HFFc6 (cell line): ENCODE measurements around the gene ABHD12. TPM values are rescaled to one million over a fixed set of nuclear protein-coding genes. Genes with fewer than 3 reads are reported as not detected.

Experiments
- DNase-seq: peaks from one replicate; pipeline ENCODE4 v3.0.0-alpha.2; 2018
- H3K27ac Mint-ChIP-seq: 2 replicates; pipeline ENCODE4 v1.8.0; 2020; ENCODE audit warnings: mild to moderate bottlenecking, mixed read lengths
- H3K27me3 Mint-ChIP-seq: 2 replicates; pipeline ENCODE4 v1.8.0; 2021; ENCODE audit warnings: mild to moderate bottlenecking, moderate library complexity, mixed read lengths; ENCODE audit not compliant: insufficient read depth
- H3K36me3 Mint-ChIP-seq: 2 replicates; pipeline ENCODE4 v1.8.0; 2021; ENCODE audit warnings: low read depth, mixed read lengths
- H3K4me1 Mint-ChIP-seq: 2 replicates; pipeline ENCODE4 v1.8.0; 2020; ENCODE audit warnings: low read depth, mixed read lengths
- H3K4me3 Mint-ChIP-seq: 2 replicates; pipeline ENCODE4 v1.8.0; 2020; ENCODE audit warnings: mild to moderate bottlenecking, moderate library complexity, mixed read lengths
- H3K9me3 Mint-ChIP-seq: 2 replicates; pipeline ENCODE4 v1.8.0; 2020; ENCODE audit warnings: mild to moderate bottlenecking, mixed read lengths
- total RNA-seq, 6 experiments: library from RNA; stranded (reverse); fragmentation: NEBNext Ultra II Directional; extraction: Animal tissue kit (Norgen Biotek cat#: 25700); gene quantifications; 2 replicates in 1 of 6; 3 replicates in 5 of 6; pipeline ENCODE4 v1.2.3, GENCODE V29; 2021
- TF ChIP-seq, protein P1 (sequence below): fragments of 200-600 bp; sonication (generic); IDR thresholded peaks from 2 replicates; pipeline ENCODE4 v1.5.0; 2021; ENCODE audit warnings: antibody characterized with exemption, mild to moderate bottlenecking

The ABHD12 gene
- total RNA-seq, 6 experiments from 2014 or later: 87.0 to 103 (median 98.9) TPM

DNA sequence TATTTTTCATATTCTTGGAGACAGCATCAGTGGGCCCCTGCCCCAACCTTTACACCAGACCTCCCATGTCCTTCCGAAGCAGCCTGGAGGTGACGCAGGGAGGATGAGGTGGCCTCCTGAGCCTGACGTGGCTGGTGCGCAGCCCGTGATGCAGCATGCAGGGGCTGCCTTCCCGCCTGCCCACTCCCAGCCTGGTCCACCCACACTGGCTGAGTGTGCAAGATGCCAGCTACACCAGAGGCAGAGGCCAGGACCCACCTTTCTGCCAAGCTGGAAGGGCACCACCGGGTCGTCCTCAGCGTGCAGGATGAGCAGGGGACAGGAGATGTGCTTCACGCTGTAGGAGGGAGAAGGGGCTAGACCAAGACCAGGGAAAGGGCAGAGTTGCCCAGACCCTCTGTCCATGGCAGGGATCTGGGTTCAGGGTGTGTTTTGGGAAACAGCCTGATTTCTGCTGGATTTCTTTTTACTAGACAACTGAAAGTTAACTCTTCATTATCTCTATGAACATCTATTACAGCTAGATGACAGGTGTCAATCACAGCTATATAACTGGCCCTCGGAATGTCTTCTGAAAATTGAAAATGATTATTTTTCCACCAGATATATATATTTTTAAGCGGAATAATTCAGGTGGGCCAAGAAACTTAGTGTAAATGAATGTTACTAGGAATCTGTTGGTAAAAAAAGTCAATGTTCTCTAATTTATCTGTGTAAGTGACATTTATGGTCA is 87.2 kb downstream of the ABHD12 start:
- Mint-ChIP-seq H3K9me3 (no peaks in the 10 kb centered on the region), H3K27ac (no peak overlapping the region), H3K27me3 (peaks cover 8% of the 10 kb centered on the region), H3K36me3 (peaks cover 10% of the 10 kb centered on the region), H3K4me1 (peaks cover 30% of the 10 kb centered on the region), H3K4me3 (no peak overlapping the region)
- TF ChIP-seq, protein P1, sequence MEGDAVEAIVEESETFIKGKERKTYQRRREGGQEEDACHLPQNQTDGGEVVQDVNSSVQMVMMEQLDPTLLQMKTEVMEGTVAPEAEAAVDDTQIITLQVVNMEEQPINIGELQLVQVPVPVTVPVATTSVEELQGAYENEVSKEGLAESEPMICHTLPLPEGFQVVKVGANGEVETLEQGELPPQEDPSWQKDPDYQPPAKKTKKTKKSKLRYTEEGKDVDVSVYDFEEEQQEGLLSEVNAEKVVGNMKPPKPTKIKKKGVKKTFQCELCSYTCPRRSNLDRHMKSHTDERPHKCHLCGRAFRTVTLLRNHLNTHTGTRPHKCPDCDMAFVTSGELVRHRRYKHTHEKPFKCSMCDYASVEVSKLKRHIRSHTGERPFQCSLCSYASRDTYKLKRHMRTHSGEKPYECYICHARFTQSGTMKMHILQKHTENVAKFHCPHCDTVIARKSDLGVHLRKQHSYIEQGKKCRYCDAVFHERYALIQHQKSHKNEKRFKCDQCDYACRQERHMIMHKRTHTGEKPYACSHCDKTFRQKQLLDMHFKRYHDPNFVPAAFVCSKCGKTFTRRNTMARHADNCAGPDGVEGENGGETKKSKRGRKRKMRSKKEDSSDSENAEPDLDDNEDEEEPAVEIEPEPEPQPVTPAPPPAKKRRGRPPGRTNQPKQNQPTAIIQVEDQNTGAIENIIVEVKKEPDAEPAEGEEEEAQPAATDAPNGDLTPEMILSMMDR: no peak
- no peak for DNase-seq

DNA sequence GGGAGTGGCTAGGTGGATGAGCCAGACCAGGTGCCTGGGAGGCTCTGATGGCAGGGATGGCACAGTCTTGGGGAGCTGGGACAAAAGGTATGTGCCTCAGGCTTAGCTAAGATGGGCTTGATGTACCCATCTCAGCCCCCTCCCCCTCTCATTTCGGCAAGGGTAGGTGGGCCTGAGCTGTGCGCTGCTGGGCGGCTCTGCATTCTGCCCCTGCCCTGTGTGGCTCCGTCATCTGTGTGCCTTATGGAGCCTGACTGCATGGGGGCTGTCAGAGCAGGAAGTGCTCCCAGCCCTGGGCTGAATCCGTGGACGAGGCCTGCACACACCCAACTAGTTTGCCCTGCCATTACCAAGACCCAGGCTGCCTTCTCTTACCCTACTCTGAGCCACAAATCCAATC is 88.0 kb downstream of the ABHD12 start:
- no peak overlapping the region; the same call in 1 of the 2 replicates for H3K27ac Mint-ChIP-seq
- TF ChIP-seq, protein P1: no peak
- peaks cover 8% of the 10 kb centered on the region for H3K27me3 Mint-ChIP-seq
- no peak for DNase-seq
- no peak overlapping the region for H3K4me3 Mint-ChIP-seq
- peaks cover 23% of the 10 kb centered on the region for H3K4me1 Mint-ChIP-seq
- H3K9me3 Mint-ChIP-seq: no peaks in the 10 kb centered on the region
- peaks cover 10% of the 10 kb centered on the region for H3K36me3 Mint-ChIP-seq

DNA sequence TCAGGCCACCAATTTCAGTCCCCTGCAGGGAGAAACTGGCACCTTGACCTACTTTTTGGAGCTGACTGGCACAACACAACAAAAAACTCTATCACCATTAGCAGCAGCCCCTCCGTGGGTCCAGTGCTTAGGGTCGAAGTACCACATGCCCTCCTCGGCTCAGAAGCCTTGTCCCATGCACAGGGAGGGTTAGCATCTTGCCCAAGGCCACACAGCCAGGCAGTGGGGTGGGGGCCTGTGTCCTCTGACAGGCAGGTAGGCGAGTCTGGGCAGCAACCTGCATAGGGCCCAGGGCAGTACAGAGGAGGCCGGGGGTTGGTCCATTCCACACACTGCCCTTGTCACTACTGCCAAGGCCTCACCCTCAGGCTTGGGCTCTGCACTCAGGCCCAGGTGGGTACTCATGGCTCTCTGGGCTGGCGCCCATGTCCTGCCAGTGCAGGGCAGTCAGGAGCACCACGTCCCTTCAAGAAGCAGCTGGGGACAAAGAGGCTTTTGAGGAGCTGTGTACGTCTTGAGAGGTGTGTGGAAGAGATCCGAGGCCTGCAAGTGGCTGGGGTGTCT is 89.2 kb downstream of the ABHD12 start:
- Mint-ChIP-seq H3K9me3 (no peaks in the 10 kb centered on the region), H3K4me1 (peaks cover 23% of the 10 kb centered on the region), H3K27me3 (peaks cover 8% of the 10 kb centered on the region), H3K36me3 (peaks cover 2% of the 10 kb centered on the region; the same call in 1 of the 2 replicates), H3K27ac (peak overlapping the region; percentile 85), H3K4me3 (no peak overlapping the region)
- TF ChIP-seq, protein P1: no peak
- DNase-seq: no peak

DNA sequence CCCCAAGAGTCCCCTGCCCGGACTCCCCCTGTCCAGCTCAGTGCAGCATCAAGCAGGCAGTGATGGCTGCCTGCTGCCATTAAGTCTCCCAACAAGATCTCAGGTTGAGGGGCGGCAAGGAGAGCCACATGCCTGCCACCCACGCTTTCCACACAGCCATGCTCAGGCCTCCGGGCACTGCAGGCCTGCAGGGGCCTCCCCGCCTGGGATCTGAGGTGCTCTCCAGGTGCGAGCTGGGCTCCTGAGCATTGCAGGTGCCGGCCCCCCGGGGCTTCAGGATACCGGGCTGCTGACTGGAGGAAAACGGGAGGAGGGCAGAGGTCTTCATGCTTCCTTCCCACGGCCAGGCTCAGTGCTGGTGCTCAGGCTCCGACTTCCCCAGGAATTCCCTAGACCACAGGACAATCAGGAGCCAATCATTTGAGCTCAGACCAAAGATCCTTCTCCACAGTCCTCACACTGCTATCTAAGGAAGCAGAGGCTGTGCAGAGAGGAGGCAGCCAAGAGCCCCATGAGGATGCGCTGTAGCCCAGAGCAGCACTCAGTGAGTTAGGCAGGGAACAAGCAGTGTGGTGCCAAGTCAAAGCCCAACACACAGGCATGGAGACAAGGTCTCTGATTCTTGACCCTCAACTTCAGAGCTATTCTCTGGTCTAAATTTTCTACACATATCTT is 90.0 kb downstream of the ABHD12 start:
- Mint-ChIP-seq H3K27me3 (peaks cover 8% of the 10 kb centered on the region), H3K9me3 (no peaks in the 10 kb centered on the region), H3K4me3 (no peak overlapping the region), H3K4me1 (peaks cover 23% of the 10 kb centered on the region), H3K27ac (peak overlapping the region; percentile 85), H3K36me3 (no peaks in the 10 kb centered on the region)
- peak; percentile 13 for DNase-seq
- TF ChIP-seq, protein P1: peak; percentile 14; the same call in 1 of the 2 replicates

DNA sequence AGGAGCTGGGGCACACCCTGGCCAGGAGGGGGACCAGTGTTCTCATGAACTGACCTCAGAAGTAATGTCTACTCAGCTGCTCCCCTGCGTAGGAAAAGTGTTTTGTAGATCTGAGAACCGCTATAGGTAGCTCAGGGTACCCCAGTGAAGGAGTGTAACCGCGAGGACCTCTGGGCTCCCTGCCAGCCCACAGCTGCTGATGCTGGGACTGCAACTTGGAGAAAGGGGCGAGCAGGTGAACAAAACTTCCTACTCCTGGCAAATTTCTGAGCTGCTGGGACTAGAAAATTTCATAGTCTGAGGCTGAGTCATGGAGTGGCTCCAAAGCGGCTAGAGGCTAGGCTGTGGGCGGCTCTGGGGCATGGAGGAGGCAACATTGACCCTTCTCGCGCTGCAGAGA is 90.8 kb downstream of the ABHD12 start:
- H3K36me3 Mint-ChIP-seq: no peaks in the 10 kb centered on the region
- DNase-seq: peak; percentile 21
- H3K4me3 Mint-ChIP-seq: no peak overlapping the region; the same call in 1 of the 2 replicates
- H3K27ac Mint-ChIP-seq: peak overlapping the region; percentile 85
- peaks cover 23% of the 10 kb centered on the region for H3K4me1 Mint-ChIP-seq
- peaks cover 8% of the 10 kb centered on the region for H3K27me3 Mint-ChIP-seq
- TF ChIP-seq, protein P1: peak; percentile 48
- H3K9me3 Mint-ChIP-seq: no peaks in the 10 kb centered on the region
